ENCODE measurements around the gene ULK3. TPM values are rescaled to one million over a fixed set of nuclear protein-coding genes. Genes with fewer than 3 reads are reported as not detected.

ULK3 gene
- total RNA-seq, 1 donor from 2014 or later = 25.6 TPM

DNA sequence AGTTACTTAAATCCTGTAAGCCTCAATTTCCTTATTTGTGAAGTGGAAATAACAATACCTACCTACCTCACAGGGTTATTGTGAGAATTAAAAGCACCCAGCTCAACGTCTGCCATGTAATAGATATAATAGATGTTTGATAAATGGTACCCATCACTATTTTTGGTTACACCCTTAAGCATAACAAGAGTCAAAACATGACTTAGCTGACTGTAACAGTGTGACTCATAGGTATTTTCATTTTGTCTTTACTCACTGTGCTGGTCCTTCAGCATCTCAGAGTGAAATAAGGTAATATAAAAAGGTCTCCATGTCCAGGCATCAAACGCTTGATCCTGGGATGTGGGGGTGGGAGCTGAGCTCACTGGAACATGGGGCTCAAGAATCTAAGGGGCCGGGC, 13.5 kb downstream of the ULK3 start:
- intact Hi-C loops (cut with DNase I) = no loop called here
- DNase-seq (ENCODE audit: low spot score) = no peak

GRCh38 chr15:74828835-74829234, 14.1 kb downstream of the ULK3 start:
- intact Hi-C loops (cut with DNase I) = no loop called here
- no peak for DNase-seq (ENCODE audit: low spot score)

DNA sequence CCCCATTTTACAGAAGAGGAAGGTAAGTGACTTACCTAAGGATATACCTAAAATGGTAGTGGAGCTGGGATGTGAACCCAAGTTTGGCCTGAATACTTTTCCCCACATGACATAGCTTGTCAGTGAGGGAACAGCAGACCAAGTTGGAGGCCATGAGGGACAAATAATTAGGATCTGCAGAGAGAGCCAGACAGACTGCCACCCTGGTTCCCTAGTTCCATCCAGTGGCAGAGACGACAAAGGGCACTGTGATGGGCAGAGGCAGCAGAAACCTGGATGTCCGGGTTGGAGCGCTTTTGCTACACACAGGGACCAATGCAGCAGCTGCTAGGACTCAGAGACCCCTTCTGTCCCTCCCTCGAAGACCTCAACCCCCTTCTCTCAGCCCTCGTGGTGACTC, 15.3 kb downstream of the ULK3 start:
- DNase-seq (ENCODE audit: low spot score) = no peak
- intact Hi-C loops (cut with DNase I) = no loop called here

GRCh38 chr15:74826921-74827320, 16.0 kb downstream of the ULK3 start:
- intact Hi-C loops (cut with DNase I) = no loop called here
- no peak for DNase-seq (ENCODE audit: low spot score)

DNA sequence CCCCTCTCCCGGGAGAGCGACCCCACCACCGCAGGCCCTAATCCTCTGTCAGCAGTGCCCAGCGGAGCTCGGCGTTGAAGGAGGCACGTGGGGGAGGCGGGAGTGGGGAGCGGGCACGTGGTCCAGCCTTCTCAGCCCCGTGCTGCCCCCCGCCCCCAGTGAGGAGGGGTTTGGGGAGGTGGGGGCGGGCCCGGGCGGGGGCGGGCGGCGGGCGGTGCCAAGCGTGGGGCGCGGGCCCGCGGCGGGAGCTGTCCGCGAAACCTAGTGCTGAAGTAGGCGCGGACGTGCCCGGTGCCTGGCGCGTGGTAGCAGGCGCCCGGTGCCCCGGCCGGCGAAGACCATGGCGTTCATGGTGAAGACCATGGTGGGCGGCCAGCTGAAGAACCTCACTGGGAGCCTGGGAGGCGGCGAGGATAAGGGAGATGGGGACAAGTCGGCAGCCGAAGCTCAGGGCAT, 16.6 kb downstream of the ULK3 start, which contains the start of gene CPLX3:
TSS of gene CPLX3 (plus strand) at position 264 of the 456 bp plus-strand sequence. CDS start at position 341, 77 bp downstream.
- intact Hi-C loops (cut with DNase I) = no loop called here
- no peak for DNase-seq (ENCODE audit: low spot score)

DNA sequence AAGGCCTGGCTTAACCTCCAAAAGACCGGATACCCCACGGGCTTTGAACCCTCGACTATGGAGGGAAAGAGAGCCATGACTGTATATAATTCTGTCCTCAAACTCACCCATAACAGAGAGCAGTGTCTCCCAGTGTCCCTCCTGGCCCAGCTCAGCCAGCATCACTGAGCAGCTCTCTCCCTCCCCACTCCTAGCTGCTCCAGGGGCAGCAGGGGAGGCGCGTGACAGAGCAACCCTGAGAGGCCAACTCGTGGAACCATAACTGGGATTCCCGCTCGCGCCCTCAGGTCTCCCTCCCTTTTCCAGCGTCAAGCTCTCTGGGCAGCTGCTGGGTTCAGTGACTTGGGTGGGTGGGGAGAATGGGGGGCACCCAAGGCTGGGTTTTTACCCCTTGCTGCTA, 17.1 kb downstream of the ULK3 start:
- DNase-seq (ENCODE audit: low spot score) = no peak

GRCh38 chr15:74824976-74825375, 18.0 kb downstream of the ULK3 start:
- intact Hi-C loops (cut with DNase I) = no loop called here
- DNase-seq (ENCODE audit: low spot score) = no peak

More for the DNA sequence above, 17.1 kb downstream of the ULK3 start:
- intact Hi-C loops (cut with DNase I) = no loop called here

- intact Hi-C loops (cut with DNase I) = no loop called here
- DNase-seq (ENCODE audit: low spot score) = no peak
Observed at GRCh38 chr15:74823324-74823723, 19.6 kb downstream of the ULK3 start.

DNA sequence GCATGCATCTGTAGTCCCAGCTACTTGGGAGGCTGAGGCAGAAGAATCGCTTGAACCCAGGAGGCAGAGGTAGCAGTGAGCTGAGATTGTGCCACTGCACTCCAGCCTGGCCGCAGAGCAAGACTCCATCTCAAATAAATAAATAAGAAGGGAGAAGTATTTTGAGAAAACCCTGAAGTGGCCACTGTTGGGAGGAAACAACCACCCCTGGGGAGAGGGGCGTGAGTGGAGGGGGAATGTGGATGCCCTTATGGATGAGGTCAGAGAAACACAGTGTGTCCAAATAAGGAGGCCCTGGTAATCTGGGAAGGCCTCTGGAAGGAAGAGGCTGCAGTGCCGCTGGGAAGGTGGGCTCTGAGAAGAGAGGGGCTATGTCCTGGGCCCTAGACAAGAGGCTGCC, 20.7 kb downstream of the ULK3 start:
- intact Hi-C loops (cut with DNase I) = no loop called here
- DNase-seq (ENCODE audit: low spot score) = no peak

DNA sequence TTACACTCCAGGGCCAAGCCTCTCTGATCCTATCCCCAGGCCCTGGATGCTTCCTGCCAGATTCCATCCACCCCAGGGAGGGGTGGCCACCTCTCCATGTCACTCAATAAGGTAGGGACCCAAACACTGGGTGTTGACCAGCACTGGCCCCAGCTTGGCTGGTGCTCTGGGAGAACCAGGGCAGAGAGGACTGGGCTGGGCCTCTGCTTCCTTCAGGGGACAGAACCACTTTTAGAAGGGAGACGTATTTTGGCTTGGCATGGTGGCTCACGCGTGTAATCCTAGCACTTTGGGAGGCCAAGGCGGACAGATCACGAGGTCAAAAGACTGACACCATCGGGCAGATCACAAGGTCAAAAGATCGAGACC, 21.2 kb downstream of the ULK3 start:
- intact Hi-C loops (cut with DNase I) = no loop called here
- no peak for DNase-seq (ENCODE audit: low spot score)

DNA sequence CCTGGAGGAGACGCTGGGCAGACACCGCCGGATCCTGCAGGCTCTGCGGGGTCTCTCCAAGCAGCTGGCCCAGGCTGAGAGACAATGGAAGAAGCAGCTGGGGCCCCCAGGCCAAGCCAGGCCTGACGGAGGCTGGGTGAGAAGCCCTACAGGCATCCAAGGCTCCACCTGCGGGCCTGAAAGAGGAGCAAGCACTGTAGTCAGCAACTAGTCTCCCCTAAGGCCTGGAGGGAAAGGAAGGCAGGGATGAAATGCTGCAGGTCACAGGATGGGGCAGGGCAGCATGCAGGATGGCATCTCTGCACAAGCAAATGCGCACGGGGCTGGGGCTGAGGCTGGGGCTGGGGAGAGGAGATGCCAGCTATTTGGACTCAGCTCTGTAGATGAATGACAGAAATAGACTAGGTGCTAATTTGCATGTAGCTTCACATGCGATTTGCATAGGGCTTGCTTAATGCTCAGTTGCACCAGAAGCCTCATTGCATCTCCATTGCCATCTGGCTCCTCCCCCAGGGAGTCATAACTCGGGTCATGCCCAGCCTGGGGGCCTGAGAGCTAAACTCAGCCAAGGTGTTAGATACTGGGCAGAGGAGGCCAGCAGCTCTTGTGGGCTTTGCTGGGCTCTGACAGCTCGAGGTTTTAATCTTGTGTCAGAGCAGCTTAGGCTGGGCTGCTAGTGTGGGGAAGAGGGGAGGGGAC, 21.7 kb downstream of the ULK3 start:
- no peak for DNase-seq (ENCODE audit: low spot score)
- intact Hi-C loops (cut with DNase I) = no loop called here

DNA sequence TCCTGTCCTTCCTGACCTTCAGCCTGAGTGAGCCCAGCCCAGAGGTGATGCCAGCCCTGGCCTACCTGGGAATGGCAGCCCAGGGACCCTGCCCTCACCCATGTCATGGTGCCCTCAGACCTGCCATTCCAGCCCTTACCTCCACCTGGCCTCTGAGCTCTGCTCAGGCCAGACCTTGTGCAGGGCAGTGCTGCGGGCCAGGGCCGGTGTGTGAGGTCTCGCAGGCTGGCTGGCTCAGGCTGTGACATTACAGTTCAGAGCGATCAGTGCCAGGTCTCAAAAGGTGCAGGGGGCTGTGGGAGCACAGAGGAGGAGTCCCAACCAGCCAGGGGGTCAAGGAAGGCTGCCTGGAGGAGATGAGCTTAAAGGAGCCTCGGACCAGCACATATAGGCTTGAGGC, 22.9 kb downstream of the ULK3 start:
- intact Hi-C loops (cut with DNase I) = no loop called here

GRCh38 chr15:74817370-74817737, 25.6 kb downstream of the ULK3 start:
- no peak for DNase-seq (ENCODE audit: low spot score)
- intact Hi-C loops (cut with DNase I) = no loop called here

More for the DNA sequence above, 22.9 kb downstream of the ULK3 start:
- no peak for DNase-seq (ENCODE audit: low spot score)

GRCh38 chr15:74816624-74817369, 26.2 kb downstream of the ULK3 start:
- DNase-seq (ENCODE audit: low spot score) = no peak
- intact Hi-C loops (cut with DNase I) = no loop called here

DNA sequence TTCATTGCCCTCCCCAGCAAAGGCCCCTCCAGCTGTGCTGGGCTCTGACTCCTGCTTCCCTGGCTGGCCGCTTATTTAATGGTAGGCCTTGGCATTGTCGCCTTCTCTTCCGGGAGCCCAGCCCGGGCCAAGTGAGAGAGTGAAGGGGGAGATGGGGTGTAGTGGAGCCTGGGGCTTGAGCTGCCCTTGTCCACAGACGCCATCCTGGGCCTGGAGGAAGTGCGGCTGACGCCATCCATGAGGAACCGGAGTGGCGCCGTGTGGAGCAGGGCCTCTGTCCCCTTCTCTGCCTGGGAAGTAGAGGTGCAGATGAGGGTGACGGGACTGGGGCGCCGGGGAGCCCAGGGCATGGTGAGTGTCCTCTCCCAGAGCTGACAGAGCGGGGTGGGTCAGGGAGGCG, 27.0 kb downstream of the ULK3 start:
- intact Hi-C loops (cut with DNase I) = no loop called here
- no peak for DNase-seq (ENCODE audit: low spot score)

DNA sequence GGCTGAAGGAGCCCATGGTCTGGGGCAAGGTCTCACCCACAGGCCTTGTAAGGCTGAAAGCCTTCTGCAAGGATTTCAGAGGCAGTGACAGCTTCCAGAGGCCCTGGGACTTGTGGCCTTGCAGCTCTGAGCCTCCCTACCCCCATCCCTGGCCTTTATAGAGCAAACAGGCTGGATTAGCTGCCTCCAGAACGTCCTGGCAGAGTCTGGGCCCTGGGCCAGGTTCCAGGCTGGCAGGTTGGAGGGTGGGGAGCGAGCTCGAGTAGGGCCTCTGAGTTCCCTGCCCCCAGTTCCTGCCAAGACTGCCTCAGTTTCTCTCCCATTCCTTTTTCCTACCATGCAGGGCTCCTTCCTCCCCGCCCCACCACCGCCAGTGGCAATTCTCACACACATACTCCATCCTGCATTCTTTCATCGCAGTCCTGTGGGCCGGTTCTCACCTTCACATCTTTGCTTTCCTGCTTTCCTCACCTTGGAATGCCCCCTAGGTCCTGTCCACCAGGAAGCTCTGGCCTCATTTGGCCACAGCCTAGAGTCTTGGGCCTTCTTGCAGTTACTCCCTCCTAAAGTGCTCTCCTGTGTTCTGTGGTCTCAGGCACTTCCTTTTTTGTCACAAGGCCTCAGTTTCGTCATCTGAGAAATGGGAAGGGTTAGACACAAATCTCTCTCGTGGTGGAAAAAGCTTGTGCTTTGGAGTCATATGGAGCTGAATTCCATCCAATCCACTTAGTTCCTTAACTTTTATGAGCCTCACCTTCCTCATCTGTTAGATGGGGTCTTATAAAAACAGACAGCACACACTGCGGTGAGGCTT, 27.6 kb downstream of the ULK3 start:
- DNase-seq (ENCODE audit: low spot score) = no peak
- intact Hi-C loops (cut with DNase I) = no loop called here

DNA sequence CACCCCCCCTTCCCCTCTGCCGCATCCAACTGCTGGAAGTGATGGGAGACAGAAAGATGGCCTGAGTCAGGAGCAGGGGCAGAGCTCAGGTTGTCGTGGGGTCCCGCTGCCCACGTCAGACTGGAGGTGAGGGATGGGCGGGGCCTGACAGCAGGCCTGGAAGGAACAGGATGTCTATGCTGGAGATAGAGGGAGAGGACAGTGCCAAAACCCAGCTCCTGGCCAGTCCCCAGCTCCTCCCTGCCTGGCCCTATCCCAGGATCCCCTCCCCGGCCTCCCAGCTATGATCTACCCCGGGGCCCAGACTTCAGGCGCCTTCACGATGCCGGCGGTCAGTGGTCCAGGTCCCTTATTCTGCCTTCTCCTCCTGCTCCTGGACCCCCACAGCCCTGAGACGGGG, 30.4 kb downstream of the ULK3 start, which contains the start of gene LMAN1L:
TSS of gene LMAN1L (plus strand) at position 303 of the 400 bp plus-strand sequence. CDS start at position 323, 20 bp downstream.
- DNase-seq (ENCODE audit: low spot score) = no peak

GRCh38 chr15:74809956-74810355, 33.0 kb downstream of the ULK3 start:
- DNase-seq (ENCODE audit: low spot score) = no peak
- intact Hi-C loops (cut with DNase I) = no loop called here

More for the DNA sequence above, 30.4 kb downstream of the ULK3 start, which contains the start of gene LMAN1L:
- intact Hi-C loops (cut with DNase I) = no loop called here

GRCh38 chr15:74809242-74809641, 33.7 kb downstream of the ULK3 start:
- no peak for DNase-seq (ENCODE audit: low spot score)
- intact Hi-C loops (cut with DNase I) = no loop called here

GRCh38 chr15:74808840-74809229, 34.1 kb downstream of the ULK3 start:
- no peak for DNase-seq (ENCODE audit: low spot score)
- intact Hi-C loops (cut with DNase I) = no loop called here

All from cardiac septum (tissue), 1 donor.